Mesendoderm (in vitro differentiated cells): ENCODE data around the gene SEPTIN8.
A peak's percentile ranks its signal among the peaks of the same experiment; 100 is the strongest.

Source experiments
- DNase-seq: peaks from one replicate; pipeline ENCODE4 v3.0.0; 2013
- H2AK5ac ChIP-seq: 2 replicates; pipeline ENCODE4 v1.6.1; 2013; ENCODE audit warnings: low read length, inconsistent platforms
- H2BK120ac ChIP-seq: 2 replicates; pipeline ENCODE4 v1.6.1; 2013; ENCODE audit warnings: low read depth, mild to moderate bottlenecking, low read length, moderate library complexity, mixed read lengths
- H2BK15ac ChIP-seq: replicated peaks from 2 replicates; pipeline ENCODE4 v1.6.1; 2013; ENCODE audit warnings: low read depth, mild to moderate bottlenecking, moderate library complexity
- H2BK5ac ChIP-seq: 2 replicates; pipeline ENCODE4 v1.6.1; 2013; ENCODE audit warnings: low read length, inconsistent platforms
- H3K18ac ChIP-seq: 2 replicates; pipeline ENCODE4 v1.6.1; 2013; ENCODE audit warnings: mild to moderate bottlenecking, low read length, mixed read lengths
- H3K23ac ChIP-seq: one replicate; pipeline ENCODE4 v1.6.1; 2013; ENCODE audit warnings: low read length
- H3K27ac ChIP-seq: 2 replicates; pipeline ENCODE4 v1.5.1; 2013; ENCODE audit warnings: low read depth, mild to moderate bottlenecking, inconsistent platforms, low read length, moderate library complexity
- H3K27me3 ChIP-seq: 2 replicates; pipeline ENCODE4 v1.6.1; 2013; ENCODE audit warnings: low read length, control low read depth, mild to moderate bottlenecking, inconsistent platforms; ENCODE audit not compliant: insufficient read depth, poor library complexity
- H3K36me3 ChIP-seq: 2 replicates; pipeline ENCODE4 v1.6.1; 2013; ENCODE audit warnings: low read length, inconsistent platforms; ENCODE audit not compliant: control insufficient read depth, insufficient read depth
- H3K4ac ChIP-seq: one replicate; pipeline ENCODE4 v1.6.1; 2013; ENCODE audit warnings: low read depth, mild to moderate bottlenecking, low read length, moderate library complexity
- H3K4me1 ChIP-seq: 2 replicates; pipeline ENCODE4 v1.6.1; 2013; ENCODE audit warnings: low read depth, low read length, inconsistent platforms; ENCODE audit not compliant: control insufficient read depth
- H3K4me2 ChIP-seq: 2 replicates; pipeline ENCODE4 v1.6.1; 2013; ENCODE audit warnings: low read length
- H3K4me3 ChIP-seq: 2 replicates; pipeline ENCODE4 v1.5.1; 2013; ENCODE audit warnings: mild to moderate bottlenecking, low read length
- H3K56ac ChIP-seq: one replicate; pipeline ENCODE4 v1.6.1; 2013; ENCODE audit warnings: low read length
- H3K79me1 ChIP-seq: 2 replicates; pipeline ENCODE4 v1.6.1; 2013; ENCODE audit warnings: low read length, inconsistent platforms
- H3K79me2 ChIP-seq: 2 replicates; pipeline ENCODE4 v1.6.1; 2013; ENCODE audit warnings: mild to moderate bottlenecking, low read length; ENCODE audit not compliant: control insufficient read depth, insufficient read depth
- H3K9ac ChIP-seq: 2 replicates; pipeline ENCODE4 v1.6.1; 2013; ENCODE audit warnings: low read length, inconsistent platforms
- H4K5ac ChIP-seq: one replicate; pipeline ENCODE4 v1.6.1; 2013; ENCODE audit warnings: low read length
- H4K8ac ChIP-seq: one replicate; pipeline ENCODE4 v1.6.1; 2013; ENCODE audit warnings: low read depth, mild to moderate bottlenecking, control low read depth, low read length, moderate library complexity
- WGBS: extraction: QIAGEN DNeasy Blood & Tissue Kit; methylation state at CpG from one replicate; pipeline ENCODE4 v1.1.7; 2013; ENCODE audit warnings: low lambda C conversion rate, missing lambda C conversion rate; ENCODE audit not compliant: insufficient coverage; ENCODE audit errors: extremely low coverage; 5-methylcytosine and 5-hydroxymethylcytosine counted together

SEPTIN8 gene

DNA sequence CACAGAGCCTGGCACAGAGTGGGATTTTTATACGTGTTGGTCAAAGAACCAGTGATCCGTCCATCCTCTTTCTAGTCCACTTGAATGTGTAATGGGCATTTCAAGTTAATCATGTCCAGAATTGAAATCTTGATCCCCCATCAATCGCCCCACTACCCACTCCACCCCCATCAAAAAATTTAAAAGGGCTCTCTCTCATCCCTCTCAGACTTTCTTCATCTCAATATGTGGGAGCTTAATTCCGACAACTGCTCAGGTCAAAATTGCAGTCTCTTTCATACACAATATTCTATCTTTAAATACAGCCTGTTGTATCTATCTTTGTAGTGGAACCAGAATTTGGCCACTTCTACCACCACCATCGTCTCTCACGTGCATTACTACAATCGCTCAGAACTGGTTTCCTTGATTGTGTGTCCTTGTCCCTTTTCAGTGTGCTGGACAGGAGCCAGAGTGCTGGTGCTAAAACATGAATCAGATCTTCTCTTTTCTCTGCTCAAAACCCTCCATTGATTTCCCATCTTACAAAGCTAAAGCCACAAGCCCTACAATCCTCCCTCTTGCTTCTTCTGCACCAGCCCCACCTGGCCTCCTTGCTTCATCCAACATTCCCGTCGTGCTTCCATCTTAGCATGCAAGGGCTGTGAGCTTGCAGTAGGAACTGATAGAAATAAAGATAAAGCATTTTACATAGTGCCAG lies 38.9 kb downstream of the SEPTIN8 start:
- no CpG with 5 or more reads among the region's 9 CpGs for WGBS
- no peaks in the 10 kb centered on the region for H3K79me1 ChIP-seq

DNA sequence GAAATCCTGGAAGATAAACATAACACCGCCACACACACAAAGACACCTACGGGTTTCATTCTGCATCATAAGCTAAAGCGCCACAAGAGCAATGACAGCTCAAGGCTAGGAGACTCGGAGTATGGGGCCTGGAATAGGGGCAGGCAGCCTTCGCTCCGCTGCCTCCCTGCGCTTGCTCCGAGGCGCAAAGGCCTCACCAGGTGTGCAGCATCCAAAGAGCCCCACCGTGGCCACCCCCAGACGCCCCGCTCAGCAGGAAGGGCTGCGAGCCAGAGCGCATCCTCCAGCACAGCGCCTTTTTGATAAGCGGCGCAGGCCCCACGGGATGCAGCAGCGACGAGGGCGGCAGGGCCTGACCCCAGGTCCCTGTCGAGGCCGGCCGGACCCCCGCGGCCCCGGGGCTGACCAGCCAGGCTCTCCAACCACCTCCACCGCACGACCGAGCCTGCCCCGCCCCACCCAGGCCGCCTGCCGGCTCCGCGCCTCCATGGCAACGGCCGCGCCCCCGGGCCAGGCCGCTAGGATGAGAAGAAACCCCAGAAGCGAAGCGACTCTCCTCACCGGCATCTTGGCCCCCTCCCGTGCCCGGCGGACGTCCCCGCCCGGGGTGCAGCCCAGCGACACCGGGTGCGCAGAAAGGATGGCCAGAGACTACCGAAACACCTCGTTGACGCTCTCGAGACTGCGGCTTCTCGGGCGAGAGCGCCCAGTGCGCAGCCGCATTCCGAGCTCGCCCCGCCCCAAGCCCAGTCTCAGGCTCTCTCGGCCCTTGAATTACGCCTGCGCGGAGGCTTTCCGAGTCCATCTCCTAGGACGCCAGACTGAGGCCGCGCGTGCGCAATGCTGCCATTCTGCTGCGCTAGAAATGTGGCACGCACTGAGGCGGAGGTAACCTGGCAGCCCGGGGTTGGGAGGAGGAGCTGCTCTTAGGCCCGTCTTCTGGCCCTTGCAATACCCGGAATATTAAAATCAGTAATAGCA lies 39.9 kb downstream of the SEPTIN8 start, which contains the start of gene KIF3A:
TSS of gene KIF3A (minus strand) at position 694 of the 981 bp plus-strand sequence. CDS start at position 567, 127 bp downstream.
- Histone ChIP-seq H3K4me1 (no peaks in the 10 kb centered on the region), H4K8ac (no peak within 1 kb of the TSS), H2BK5ac (no peak within 1 kb of the TSS), H3K4me2 (peak within 1 kb of the TSS; percentile 46), H3K36me3 (no peaks in the 10 kb centered on the region), H3K79me1 (no peaks in the 10 kb centered on the region), H3K18ac (no peak within 1 kb of the TSS), H3K79me2 (no peaks in the 10 kb centered on the region), H3K27ac (no peak within 1 kb of the TSS), H3K27me3 (no peaks in the 10 kb centered on the region), H3K56ac (peak within 1 kb of the TSS; percentile 77), H4K5ac (no peak within 1 kb of the TSS), H3K9ac (peak within 1 kb of the TSS; percentile 62), H3K23ac (no peak within 1 kb of the TSS), H2AK5ac (no peak within 1 kb of the TSS), H2BK15ac (no peak within 1 kb of the TSS), H2BK120ac (no peak within 1 kb of the TSS), H3K4me3 (peak within 1 kb of the TSS; percentile 27), H3K4ac (no peak within 1 kb of the TSS)
- no CpG with 5 or more reads among the region's 81 CpGs for WGBS
- peak; percentile 98 for DNase-seq

More for the DNA sequence above, 38.9 kb downstream of the SEPTIN8 start:
- Histone ChIP-seq H3K27ac (no peak overlapping the region), H3K27me3 (no peaks in the 10 kb centered on the region), H3K18ac (no peak overlapping the region), H3K23ac (no peak overlapping the region), H3K36me3 (no peaks in the 10 kb centered on the region), H3K79me2 (no peaks in the 10 kb centered on the region), H3K4ac (no peak overlapping the region), H3K4me1 (no peaks in the 10 kb centered on the region), H4K5ac (no peak overlapping the region), H3K4me3 (no peak overlapping the region), H3K56ac (no peak overlapping the region), H3K4me2 (no peak overlapping the region), H2BK15ac (no peak overlapping the region), H3K9ac (peak overlapping the region; percentile 62), H2BK5ac (no peak overlapping the region), H4K8ac (no peak overlapping the region), H2BK120ac (no peak overlapping the region), H2AK5ac (no peak overlapping the region)
- no peak for DNase-seq

DNA sequence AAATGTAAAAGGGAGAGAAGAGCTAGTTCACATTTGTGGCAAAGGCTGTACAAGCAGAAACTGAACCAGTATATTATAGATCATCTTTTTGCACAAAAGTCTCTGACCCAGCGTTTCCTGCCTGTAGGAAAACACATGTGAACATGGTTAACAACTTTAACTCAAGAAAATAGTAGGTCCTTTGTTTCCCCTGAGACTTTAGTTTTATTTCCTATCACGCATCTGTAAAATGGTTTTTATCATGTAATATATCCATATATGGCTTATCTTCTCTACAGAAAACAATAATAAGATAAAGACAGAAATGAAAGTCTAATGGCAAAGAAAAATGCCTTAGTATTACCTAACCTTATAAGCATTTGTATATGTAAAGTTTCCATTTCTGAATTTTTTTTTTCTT lies 42.4 kb downstream of the SEPTIN8 start:
- Histone ChIP-seq H3K27me3 (no peaks in the 10 kb centered on the region), H3K4me2 (no peak overlapping the region), H2BK5ac (no peak overlapping the region), H3K4me1 (no peaks in the 10 kb centered on the region), H3K9ac (no peak overlapping the region), H2AK5ac (no peak overlapping the region), H2BK15ac (no peak overlapping the region), H3K4me3 (no peak overlapping the region), H3K79me1 (no peaks in the 10 kb centered on the region), H3K36me3 (no peaks in the 10 kb centered on the region), H3K23ac (no peak overlapping the region), H3K27ac (no peak overlapping the region), H2BK120ac (no peak overlapping the region), H3K79me2 (no peaks in the 10 kb centered on the region), H3K4ac (no peak overlapping the region), H4K8ac (no peak overlapping the region), H3K56ac (no peak overlapping the region), H4K5ac (no peak overlapping the region), H3K18ac (no peak overlapping the region)
- no CpG with 5 or more reads among the region's 2 CpGs for WGBS
- no peak for DNase-seq

DNA sequence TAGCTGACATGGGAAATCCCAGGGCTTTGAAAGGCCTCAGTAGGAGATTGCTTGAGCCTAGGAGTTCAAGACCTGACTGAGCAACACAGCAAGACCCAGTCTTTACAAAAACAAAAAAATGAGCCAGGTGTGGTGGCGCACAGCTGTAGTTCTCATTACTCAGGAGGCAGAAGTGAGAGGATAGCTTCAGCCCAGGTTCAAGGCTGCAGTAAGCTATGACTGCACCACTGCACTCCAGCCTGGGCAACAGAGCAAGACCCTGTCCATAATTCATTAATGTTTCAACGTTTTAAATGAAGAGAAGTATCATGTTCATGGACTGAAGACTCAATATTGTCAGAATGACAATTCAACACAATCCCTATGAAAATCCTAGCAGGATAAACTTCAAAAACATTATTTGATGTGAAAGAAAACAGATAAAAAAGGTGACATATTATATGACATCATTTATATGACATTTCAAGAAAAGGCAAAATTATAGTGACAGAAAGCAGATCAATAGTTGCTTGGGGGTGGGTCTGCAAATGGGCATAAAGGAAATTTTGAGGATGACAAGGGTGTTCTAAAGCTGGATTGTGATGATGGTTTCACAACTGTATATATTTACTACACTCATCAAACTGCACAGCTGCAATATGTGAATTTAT lies 43.4 kb downstream of the SEPTIN8 start:
- H3K18ac ChIP-seq: no peak overlapping the region
- H2BK15ac ChIP-seq: no peak overlapping the region
- no peak overlapping the region for H2BK120ac ChIP-seq
- no peak overlapping the region for H3K23ac ChIP-seq
- no peaks in the 10 kb centered on the region for H3K27me3 ChIP-seq
- no peak overlapping the region for H3K56ac ChIP-seq
- no peak overlapping the region for H3K4ac ChIP-seq
- no peaks in the 10 kb centered on the region for H3K79me1 ChIP-seq
- no peaks in the 10 kb centered on the region for H3K4me1 ChIP-seq
- H3K9ac ChIP-seq: no peak overlapping the region
- H2AK5ac ChIP-seq: no peak overlapping the region
- H3K4me2 ChIP-seq: no peak overlapping the region
- no peak overlapping the region for H2BK5ac ChIP-seq
- WGBS: no CpG with 5 or more reads among the region's 2 CpGs
- H4K5ac ChIP-seq: no peak overlapping the region
- H3K27ac ChIP-seq: no peak overlapping the region
- no peaks in the 10 kb centered on the region for H3K79me2 ChIP-seq
- no peak for DNase-seq
- H4K8ac ChIP-seq: peak overlapping the region; percentile 39
- no peaks in the 10 kb centered on the region for H3K36me3 ChIP-seq
- H3K4me3 ChIP-seq: no peak overlapping the region

DNA sequence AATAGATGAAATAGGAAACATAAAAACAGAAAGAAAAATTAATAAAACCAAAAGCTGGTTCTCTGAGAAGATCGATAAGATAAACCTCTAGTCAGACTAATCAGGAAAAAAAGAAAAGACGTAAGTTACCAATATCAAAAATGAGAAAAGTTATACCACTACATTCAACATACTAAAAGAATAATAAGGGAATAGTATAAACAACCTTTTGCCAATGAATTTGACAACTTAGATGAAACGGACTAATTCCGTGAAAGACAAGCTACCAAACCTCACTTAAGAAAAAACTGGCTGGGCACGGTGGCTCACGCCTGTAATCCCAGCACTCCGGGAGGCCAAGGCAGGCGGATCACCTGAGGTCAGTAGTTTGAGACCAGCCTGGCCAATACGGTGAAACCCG lies 47.1 kb downstream of the SEPTIN8 start:
- no peak overlapping the region for H3K23ac ChIP-seq
- WGBS: no CpG with 5 or more reads among the region's 10 CpGs

More for the DNA sequence above, 47.1 kb downstream of the SEPTIN8 start:
- no peaks in the 10 kb centered on the region for H3K4me1 ChIP-seq
- no peak overlapping the region for H3K27ac ChIP-seq
- H3K27me3 ChIP-seq: no peaks in the 10 kb centered on the region
- H2AK5ac ChIP-seq: no peak overlapping the region
- H2BK120ac ChIP-seq: no peak overlapping the region
- H3K79me2 ChIP-seq: no peaks in the 10 kb centered on the region
- no peak overlapping the region for H4K8ac ChIP-seq
- no peak overlapping the region for H3K9ac ChIP-seq
- H3K79me1 ChIP-seq: no peaks in the 10 kb centered on the region
- no peak overlapping the region for H2BK5ac ChIP-seq
- no peak overlapping the region for H3K18ac ChIP-seq
- H4K5ac ChIP-seq: no peak overlapping the region
- H3K4me3 ChIP-seq: no peak overlapping the region
- H3K56ac ChIP-seq: no peak overlapping the region
- H2BK15ac ChIP-seq: no peak overlapping the region
- no peak overlapping the region for H3K4ac ChIP-seq
- DNase-seq: no peak
- no peak overlapping the region for H3K4me2 ChIP-seq
- H3K36me3 ChIP-seq: no peaks in the 10 kb centered on the region
